CD4-positive, alpha-beta T cell treated with Interleukin-15 for 1 hour (primary cell): ENCODE measurements around the gene DYNLT4.
"Not testable (repeated sequence)": the region's sequence is repeated elsewhere in the genome, so short reads cannot be mapped to it uniquely, and the experiment has no call there.

Experiments used
- DNase-seq: peaks from one replicate; pipeline ENCODE4 v3.0.0-alpha.2; 2020

Gene DYNLT4

DNA sequence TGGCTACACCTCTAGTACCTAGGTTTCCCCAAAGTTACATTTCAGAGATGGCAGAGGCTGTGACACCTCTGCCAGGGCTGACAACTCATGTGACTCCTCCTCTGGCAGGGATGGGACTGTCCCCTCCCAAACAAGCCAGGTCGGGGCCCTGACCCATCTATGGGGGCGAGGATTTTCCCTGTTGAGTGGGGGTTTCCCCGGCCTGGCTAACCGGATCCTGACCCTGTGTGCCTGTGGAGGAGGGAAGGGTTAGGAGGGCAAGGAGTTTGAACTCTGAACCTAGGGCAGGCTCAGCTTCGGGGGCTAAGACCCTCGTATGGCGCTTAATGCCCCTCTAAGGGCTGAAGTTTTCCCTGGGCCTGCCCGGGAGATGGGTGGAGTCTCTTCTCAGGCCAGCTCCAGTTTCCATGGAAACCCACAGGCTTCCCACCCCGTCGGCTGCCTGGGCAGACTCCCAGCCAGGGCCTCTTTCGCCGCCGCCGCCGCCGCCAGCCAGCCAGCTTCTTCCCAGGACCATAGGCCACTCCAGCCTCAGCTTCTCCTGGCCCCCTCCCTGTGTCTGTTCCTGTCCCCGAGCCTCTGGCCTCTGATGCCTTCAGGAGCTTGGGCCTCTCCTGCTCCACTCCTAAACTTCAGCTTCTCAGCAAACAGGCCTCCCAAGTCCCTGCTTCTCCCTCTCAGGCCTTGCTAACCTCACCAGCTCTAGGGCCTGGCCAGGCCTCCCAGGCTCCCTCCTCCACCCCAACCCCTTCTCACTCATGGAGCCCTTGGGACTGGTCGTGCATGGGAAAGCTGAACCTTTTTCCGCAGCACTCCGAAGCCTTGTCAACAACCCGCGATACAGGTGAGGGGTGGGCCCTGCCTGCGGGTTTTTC is 1.1 kb upstream of the DYNLT4 start, which contains the start of gene BTBD19:
Gene BTBD19, plus strand, starts transcription at position 461 of the 875 bp plus-strand sequence. Its CDS starts 298 bp downstream, at position 759.
- peak; percentile 30 for DNase-seq

DNA sequence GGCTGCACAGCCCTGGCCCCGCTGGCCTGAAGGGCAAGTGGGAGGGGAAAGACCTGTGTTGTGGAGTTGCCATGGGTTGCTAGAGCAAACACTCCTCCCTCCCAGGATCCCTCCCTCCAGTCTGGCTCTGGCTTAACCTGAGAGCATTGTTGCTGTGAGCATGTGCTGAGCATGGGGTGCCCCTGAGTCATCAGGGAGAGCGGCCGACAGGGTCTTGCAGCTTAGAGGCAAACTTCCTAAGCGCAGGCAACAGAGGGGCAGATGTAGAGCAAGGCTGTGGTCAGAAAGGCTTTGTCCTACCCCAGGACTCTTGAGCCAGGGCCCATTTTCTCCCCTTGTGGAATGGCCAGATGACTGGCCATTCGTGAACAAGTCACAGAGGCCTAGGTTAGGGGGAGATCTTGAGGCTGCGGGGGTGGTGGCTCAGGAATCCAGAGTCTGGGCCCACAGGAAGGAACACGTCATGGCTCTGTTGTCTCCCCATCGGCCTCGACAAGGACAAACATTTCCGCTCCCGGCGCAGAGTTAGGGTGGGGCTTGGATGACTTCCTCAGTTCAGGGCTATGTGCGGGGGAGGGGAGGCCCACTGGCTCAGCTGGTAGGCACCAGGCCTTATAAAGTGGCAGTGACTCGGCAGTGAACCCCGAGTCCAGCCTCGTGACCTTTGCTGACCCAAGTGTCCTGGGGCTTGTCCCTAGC is 362 bp upstream of the DYNLT4 start:
- peak; percentile 97 for DNase-seq

- no peak for DNase-seq
These were observed 987 bp downstream of the DYNLT4 start for GRCh38 chr1:44806025-44806703.

DNA sequence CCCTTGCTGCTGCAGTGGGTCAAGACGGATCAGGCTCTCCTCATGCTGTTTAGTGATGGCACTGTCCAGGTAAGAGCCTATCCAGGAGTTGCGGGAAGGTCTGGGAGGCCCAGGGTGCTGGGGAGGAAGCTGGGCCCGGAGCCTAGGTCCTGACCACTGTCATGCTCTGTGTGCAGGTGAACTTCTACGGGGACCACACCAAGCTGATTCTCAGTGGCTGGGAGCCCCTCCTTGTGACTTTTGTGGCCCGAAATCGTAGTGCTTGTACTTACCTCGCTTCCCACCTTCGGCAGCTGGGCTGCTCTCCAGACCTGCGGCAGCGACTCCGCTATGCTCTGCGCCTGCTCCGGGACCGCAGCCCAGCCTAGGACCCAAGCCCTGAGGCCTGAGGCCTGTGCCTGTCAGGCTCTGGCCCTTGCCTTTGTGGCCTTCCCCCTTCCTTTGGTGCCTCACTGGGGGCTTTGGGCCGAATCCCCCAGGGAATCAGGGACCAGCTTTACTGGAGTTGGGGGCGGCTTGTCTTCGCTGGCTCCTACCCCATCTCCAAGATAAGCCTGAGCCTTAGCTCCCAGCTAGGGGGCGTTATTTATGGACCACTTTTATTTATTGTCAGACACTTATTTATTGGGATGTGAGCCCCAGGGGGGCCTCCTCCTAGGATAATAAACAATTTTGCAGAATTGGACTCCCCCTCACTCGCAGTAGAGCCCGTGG is 1.7 kb downstream of the DYNLT4 start:
- DNase-seq: no peak

- no peak for DNase-seq
These were observed 3.6 kb downstream of the DYNLT4 start for GRCh38 chr1:44803312-44804095.

DNA sequence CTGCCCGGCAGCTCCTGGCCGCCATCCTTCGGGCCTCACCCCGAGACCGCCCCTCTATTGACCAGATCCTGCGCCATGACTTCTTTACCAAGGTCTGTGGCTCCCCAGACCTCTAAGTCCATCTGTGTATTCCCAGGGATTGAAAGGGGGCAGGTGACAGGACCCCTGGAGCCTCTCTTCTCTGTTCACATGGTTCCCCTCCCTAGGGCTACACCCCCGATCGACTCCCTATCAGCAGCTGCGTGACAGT is 4.2 kb downstream of the DYNLT4 start:
- no peak for DNase-seq

- DNase-seq: no peak
These were observed 4.7 kb downstream of the DYNLT4 start for GRCh38 chr1:44802306-44803061.

GRCh38 chr1:44801491-44802305 is 5.5 kb downstream of the DYNLT4 start:
- DNase-seq: peak; percentile 44

- DNase-seq: peak; percentile 98
These were observed 7.2 kb downstream of the DYNLT4 start, which contains the start of gene PLK3 for GRCh38 chr1:44799770-44800584. TSS of gene PLK3 (plus strand) at chr1:44800377. CDS start at chr1:44800464, 87 bp downstream.

- DNase-seq: no peak
These were observed 8.4 kb downstream of the DYNLT4 start for GRCh38 chr1:44798481-44799365.

DNA sequence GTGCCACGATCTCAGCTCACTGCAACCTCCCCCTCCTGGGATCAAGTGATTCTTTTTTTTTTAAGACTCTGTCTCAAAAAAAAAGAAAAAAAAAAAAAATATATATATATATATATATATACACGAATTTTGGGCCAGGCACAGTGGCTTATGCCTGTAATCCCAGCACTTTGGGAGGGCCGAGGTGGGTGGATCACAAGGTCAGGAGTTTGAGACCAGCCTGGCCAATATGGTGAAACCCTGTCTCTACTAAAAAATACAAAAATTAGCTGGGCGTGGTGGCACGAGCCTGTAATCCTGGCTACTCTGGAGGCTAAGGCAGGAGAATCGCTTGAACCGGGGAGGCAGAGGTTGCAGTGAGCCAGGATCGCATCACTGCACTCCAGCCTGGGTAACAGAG is 9.3 kb downstream of the DYNLT4 start:
- DNase-seq: not testable (repeated sequence)

DNA sequence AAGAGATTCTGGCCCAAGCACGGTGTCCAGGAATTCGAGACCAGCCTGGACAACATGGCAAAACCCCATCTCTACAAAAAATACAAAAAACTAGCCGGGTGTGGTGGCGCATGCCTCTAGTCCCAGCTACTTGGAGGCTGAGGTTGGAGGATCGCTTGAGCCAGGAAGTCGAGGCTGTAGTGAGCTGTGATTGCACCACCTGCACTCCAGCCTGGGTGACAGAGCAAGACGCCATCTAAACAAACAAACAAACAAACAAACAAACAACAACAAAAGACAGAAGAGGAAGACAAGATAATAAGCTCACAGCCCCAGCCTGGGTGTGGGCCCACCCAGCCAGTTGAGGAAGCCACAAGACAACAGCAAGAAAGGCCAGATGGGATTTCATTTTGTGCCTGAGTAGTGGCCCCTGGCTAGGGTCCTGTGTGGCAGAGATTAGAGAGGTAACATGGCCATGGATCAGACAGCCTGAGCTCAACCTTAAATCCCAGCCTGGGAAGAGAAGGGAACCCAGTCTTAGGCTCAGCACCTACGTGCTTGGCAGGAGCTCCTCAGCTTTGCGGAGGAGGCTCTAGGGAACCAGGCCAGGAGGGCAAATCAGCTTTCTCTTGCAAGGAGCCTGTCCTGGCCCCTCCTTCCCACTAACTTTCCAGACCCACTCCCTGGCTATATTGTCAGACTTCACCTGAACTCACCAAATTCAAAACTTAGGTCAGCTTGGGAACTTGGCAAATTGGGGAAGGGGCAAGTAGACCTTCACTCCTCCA is 14.2 kb downstream of the DYNLT4 start:
- DNase-seq: no peak

- no peak for DNase-seq
These were observed 16.0 kb downstream of the DYNLT4 start for GRCh38 chr1:44790968-44791801.

DNA sequence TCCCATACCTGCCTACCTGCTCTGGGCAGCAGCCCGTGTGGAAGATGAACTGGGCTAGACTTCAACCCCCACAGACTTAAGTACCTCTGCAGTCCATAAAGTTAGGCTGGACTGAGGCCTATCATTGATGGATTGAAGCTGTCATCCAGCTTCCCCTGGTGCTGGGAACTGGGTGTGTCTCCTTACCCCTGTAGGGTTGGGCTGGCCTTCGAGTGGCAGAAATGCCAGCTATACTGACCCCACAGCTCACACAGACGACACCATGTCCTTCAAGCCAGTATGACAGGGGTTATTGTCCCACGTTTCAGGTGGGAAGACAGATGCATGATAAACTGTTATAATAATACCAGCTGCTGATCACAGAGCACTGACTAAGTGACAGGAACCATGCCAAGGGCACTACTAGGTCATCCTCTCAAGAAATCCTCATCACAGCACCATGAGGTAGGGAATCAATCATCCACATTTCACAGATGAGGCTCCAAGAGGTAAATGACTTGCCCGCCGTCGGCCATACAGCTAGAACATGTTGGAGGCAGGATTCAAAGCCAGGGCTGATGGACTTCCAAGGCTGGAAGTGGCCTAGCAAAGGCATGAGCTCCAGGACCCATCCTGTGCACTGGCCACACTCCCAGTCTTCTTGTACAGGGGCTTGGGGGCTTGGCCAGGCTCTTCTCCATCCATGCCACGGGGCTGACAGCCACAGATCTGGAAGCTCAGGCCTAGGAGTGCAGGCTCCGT is 18.9 kb downstream of the DYNLT4 start, which contains the start of gene BEST4:
Gene BEST4, minus strand, starts transcription at position 51 of the 741 bp plus-strand sequence. CDS start 465 bp downstream, outside the sequence.
- no peak for DNase-seq

GRCh38 chr1:44787506-44787905 is 19.6 kb downstream of the DYNLT4 start:
- no peak for DNase-seq
